ENCODE measurements around the gene CALM3.

GRCh38 chr19:46603195-46603637 lies 2.1 kb downstream of the CALM3 start:
- TF ChIP-seq CTCF (IDR thresholded peaks at IDR 0.05) (no peak), POLR2A (IDR thresholded peaks at IDR 0.05) (no peak), EP300 (IDR thresholded peaks at IDR 0.05) (no peak)
